HG03045 (cell line): ENCODE results near the gene MEA1.

Experiments
- ATAC-seq: cut with Tn5 transposase; IDR thresholded peaks from one replicate; pipeline ENCODE4 v1.9.1; 2021; ENCODE audit warnings: mild to moderate bottlenecking, moderate library complexity; ENCODE audit not compliant: unreplicated experiment

Gene MEA1

DNA sequence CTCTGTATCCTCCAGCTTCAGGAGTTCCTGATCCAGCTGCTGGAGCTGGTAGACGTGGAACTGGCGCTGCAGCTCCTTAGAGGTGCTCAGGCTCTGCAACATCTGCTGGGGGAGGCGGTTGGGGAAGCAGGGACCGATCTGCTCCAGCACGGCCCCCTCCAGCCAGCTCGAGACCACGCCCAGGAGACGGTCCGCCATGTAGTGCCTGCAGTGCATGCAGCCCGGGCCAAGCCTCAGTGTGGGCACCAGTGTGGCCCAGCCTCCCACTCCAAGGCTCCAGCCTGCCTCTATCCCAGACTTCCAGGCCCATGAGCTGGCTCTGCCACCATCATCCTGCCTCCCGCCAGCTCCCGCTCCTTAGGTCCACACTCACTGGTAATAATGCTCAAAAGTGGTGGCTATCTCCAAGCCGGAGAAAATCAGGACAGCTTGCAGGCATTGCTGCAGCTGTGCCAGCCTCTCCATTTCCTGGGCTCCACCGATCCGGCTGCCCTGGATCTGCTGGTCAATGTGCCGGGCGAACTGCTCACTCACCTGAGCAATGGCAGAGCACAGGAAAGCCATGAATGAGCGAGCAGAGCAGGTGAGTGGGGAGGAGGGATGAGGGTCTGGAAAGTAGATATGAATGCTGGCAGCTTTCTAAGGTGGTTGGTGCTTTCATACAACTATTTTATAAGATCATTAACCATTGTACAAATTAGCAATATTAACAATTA is 27.0 kb upstream of the MEA1 start:
- no peak for ATAC-seq

DNA sequence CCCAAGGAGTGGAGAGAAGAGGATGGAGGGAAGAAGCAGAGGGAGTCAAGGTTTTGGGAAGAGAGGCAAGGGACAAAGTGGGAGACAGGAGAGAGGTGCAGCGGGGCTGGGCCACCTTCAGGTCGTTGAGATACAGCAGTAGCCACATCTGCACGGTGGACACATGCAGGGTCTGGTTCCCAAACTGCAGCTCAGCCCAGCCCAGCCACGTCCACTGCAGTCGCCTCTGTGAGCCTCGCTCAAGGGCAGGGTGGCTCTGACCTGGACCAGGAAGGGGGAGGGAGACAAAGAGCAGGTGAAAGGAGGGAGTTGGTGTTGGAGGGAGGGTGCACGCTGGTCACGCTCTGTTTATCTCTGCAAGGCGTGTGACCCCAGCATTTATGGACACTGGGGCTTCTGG is 25.0 kb upstream of the MEA1 start:
- no peak for ATAC-seq

DNA sequence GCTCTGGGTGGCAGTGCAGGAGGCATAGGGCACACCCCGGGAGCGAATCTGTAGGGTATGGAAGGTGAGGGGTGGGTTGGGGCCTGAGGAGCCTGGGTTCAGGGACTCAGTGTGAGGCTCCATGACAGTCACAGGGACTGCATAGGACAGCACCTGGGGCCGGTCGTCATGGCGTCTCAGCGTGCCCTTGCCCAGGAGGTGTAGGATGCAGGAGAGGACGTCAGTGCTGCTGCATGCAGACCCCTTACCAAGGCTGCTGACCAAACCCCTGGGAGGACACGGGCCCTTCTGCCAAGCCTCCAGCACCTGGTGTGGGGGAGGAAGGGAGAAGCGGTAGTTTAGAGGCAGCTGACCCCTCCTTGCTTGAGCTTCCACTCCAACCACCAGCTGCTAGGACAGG is 24.0 kb upstream of the MEA1 start:
- ATAC-seq, result no peak

DNA sequence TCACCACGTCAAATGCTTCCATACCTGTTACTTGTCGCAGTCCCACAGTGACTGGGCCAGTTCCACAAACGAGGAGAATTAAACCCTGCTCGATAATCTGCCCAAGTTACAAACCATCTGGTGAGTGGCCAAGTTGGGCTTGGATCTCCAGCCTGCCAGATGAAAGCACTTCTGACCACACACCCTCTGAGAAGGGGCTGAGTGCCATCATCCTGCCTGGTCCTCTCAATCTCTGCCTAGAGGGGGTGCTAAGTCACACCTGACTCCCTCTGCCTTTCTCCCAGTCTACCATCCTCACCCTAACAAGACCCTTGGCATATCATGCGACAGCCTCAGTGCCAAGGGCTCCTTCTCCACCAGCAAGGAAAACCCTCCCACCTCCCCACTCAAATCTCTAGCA is 23.5 kb upstream of the MEA1 start:
- ATAC-seq, result no peak

DNA sequence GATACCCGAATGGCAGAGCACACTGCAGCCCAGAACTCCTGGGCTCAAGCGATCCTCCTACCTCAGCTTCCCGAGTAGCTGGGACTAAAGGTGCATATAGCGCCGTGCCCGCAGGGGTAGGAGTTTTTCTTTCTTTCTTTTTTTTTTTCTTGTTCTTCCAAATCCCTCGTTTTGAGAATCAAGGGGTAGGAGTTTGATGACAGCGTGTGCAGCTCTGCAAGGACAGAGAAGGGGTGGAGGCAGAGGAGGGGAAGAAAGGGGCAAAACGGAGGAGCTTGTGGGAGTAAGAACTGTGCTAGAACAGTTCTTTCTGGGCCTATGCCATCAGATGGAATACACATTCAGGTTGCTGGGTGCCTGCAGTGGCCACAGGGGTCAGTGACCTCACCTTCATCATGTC is 23.0 kb upstream of the MEA1 start:
- no peak for ATAC-seq

DNA sequence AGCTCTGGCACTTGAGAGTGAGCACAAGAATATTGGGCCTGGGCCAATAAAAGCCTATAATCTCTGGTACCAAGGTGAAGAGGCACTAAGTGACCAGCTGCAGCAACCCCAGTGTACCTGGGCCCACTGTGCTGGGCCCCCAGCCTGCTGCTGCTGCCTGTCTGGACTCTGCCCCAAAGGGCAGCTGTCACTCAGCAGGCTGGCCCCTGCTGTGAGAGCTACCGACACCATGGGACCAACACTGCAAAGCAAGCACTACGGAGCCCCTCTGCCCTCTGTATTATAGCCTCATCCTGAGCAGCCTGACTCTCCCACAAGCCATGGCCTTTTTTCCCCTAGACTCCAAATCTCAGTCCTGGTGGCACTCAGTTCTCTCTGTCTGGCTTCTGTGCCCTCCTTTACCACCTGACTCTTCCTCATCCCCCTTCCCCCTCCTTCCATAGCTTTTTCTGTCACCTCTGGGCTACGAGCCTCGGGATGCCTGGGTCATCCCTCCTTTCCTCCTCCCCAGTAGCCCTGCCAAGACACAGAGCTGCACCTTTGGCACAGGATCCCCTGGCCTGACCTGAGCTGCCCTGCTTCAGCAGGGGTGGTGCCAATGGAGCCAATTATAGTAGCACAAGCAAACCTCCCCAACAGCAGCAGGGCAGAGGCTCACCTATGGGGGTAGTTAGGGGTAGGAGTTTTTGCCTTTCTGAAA is 21.9 kb upstream of the MEA1 start:
- no peak for ATAC-seq

DNA sequence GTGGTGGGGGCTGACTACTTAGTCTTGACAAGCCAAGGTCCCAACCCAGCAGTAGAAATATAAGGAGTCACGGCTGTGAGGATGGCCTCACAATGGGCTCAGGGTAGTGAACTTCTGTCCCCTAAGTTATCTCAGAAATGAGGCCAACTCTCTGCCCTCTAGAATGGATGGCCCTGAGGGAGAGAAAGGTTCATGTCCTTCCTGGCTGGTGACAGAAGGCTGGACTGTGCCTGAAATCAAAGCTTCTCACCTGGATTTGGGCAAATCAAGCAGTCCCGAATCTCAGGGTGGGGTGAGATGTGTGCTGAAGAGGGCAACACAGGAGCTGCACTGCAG is 20.4 kb upstream of the MEA1 start:
- ATAC-seq, result no peak

DNA sequence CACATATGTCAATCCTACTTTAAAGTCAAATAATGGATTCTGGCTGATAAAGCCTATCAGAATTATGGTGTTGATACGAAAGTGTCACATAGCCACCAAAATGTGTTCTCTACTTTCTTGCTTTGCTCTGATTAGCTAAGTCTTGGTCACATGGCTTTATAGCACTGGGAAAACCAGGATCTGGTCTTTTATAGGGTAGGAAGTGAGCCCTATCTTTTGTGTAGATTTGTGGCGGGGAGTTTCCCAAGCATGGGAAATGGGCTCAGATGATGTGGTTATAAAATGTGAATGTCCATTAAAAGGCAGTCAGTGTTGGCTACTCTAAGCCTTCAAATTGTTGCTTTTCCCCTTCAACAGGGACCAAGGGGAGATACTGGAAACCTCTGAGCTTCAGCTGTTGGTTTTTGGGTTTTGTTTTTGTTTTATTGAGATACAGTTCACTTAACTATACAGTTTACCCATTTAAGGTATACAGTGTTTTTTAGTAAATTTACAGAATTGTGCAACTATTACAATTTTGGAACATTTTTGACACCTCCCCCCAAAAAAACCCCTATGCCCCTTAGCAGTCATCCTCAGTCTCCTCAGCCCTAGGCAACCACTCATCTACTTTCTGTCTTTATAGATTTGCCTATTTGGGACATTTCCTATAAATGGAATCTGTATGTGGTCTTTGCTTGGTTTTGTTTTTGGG is 19.9 kb upstream of the MEA1 start:
- ATAC-seq, result no peak

DNA sequence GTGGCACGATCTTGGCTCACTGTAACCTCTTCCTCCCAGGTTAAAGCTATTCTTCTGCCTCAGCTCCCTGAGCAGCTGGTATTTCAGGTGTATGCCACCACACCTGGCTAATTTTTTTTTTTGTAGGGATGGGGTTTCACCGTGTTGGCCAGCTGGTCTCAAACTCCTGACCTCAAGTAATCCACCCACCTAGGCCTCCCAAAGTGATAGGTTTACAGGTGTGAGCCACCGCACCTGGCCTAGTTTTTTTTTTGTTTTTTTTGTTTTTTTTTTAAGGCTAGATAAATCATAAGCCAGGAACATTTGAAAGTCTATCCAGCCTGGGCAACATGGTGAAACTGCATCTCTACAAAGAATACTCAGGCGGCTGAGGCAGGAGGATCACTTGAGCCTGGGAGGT is 18.6 kb upstream of the MEA1 start:
- ATAC-seq, result no peak

DNA sequence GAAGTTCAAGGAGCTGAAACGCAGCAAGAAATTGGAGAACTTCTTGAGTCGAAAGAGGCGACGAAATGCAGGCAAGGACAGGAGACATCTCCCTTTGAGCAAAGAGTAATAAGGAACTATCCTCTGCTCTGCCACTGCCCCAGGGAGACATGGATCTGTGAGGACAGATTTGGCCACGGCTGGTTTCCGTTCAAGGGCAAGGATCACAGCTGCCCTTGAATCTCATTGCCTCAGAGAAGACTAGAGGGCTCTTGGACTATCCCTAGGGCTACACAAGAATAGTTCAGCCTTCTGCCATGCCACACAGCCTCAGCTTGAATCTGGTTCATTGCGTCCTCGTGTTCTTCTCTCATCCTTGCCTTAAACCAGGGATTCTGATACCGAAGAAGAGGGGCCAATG is 15.4 kb upstream of the MEA1 start:
- ATAC-seq, result no peak

DNA sequence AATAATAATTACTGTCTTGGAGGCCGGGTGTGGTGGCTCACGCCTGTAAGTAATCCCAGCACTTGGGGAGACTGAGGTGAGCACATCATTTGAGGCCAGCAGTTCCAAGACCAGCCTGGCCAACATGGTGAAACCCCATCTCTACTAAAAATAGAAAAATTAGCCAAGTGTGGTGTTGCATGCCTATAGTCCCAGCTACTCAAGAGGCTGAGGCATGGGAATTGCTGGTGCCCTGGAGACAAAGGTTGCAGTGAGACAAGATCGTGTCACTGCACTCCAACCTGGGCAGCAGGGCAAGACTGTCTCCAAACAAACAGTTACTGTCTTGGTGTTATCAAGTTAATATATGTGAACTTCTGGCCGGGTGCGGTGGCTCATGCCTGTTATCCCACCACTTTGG is 12.6 kb upstream of the MEA1 start:
- ATAC-seq, result no peak

DNA sequence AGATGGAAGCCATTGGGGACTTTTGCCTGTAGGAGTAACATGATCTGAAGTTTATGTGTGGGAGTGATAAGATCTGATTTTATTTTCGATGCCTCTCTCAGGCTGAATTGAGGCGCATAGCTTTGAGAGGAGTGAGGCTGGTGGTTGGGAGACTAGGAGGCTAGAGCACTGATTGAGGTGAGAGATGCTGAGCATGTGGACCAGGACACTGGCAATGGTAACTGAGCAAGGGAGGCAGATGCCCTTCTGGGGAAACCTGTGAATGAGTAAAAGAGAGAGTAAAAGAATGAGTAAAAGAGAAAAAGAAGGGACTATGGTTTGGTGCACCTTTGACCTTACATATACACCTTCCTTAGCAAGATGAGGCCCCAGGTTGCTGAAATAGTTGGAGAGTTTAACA is 10.7 kb upstream of the MEA1 start:
- ATAC-seq, result no peak

DNA sequence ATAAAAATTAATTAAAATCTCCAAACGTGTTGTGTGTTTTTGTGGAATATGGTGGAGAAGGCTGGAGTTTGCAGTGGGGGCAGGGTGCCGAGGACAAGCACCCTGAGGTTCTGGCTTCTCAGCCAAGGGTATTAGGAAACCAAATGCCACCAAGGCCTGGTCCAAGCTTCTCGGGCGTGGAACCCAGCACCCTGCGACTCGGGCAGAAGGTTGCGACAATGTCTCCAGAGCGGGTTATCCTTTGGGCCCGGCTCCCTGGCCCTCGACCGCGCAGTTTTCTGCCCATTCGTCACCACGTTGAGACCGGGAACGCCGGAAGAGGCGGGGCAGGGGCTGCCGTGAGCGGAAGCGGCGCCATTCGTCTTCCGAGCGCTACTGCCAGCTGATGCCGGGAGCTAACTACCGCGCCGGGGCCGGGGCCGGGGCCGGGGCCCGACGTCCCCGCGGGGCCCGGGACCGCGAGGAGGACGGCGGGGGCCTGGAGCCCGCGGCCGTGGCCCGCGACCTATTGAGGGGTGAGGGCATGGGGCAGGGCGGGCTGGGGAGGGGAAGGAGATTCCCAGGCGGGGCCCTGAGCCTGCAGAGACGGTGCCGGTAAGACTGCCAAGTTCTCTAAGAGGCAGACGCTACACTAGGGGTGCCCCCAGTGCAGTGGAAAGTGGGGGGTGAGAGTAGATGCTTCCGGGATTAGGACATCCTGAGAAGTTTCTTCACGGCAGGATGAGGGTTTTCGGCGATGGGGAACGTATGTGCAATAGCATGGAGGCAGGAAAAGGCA is 7.7 kb upstream of the MEA1 start, which contains the start of gene RRP36:
TSS of gene RRP36 (plus strand) at position 354 of the 778 bp plus-strand sequence. CDS start at position 386, 32 bp downstream.
- ATAC-seq, result peak; percentile 84

DNA sequence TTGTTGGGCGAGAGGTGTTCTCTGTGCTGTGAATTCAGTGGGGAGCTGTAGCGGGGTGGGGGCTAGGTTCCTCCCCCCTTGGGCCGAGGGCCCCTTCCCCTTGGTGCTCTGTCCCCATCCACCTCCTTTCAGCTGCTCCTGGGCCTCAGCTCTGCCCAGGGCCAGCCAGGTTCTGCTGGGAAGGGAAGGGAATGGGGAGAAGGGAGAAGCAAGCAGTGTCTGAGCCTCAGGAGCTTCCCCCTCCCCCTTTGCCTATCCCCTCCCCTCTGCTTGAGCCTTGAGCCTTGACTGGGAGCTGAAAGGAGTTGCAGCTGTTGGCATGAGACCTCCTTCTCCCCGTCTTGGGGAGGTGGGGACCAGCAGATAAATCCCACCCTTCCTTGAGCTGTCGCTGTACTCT is 7.1 kb upstream of the MEA1 start:
- no peak for ATAC-seq

DNA sequence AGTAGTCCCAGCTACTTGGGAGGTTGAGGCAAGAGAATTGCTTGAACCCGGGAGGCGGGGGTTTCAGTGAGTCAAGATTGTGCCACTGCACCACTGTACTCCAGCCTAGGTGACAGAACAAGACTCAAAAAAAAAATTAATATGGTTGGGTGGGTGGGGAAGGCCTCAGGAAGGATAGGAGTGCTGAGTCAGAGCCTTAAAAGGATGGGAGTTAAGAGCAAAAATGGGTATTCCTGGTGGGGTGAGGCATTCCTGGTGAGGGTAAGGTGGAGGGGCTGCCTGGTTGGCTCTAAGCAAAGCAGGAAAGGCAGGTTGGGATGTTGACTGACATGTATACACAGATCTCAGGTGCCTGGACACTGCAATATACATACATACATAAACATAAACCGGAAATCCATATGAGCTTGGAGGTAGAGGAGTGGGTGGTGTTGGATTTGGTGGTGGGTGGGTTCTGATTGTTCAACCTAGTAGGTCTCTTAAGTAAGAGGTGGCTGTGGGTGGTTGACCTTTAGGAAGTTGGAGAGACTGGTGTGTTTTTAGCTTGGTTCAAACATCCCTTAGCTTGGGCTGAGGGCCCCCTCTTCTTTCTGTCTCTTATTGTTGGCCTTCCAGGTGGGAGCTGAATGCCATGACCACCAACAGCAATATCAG is 6.4 kb upstream of the MEA1 start:
- no peak for ATAC-seq

DNA sequence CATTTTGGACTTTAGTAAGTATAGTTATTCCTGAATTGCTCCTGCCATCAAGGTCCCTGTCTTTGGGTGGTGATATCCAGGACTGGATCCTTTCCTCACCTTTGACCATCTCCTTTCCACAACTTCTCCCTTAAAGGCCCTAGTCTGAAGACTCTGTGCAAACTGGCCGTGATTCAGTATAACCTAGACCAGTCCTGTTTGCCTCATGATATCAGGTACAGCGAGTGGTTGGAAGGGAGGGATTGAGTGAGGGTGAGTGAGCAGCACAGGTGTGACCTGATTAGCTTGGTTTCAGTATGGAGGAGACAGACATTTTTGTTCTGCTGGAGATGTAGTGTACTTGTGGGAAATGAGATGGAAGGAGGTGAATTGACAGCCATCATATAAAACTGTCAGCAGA is 5.4 kb upstream of the MEA1 start:
- no peak for ATAC-seq

DNA sequence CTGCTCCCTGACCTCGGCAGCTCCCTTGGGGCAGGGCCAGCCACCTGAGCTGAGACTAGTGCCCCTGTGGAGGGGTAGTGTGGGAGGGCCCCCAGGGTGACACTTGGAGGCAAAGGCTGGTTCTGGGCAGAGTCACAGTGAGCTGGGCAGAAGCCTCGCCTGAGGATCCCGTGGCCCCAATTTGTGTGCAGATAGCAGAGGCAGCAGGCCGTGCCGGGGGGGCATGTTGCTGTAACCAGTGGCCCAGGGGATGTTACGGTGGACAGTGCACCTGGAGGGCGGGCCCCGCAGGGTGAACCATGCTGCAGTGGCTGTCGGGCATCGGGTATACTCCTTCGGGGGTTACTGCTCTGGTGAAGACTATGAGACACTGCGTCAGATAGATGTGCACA is 3.2 kb upstream of the MEA1 start:
- ATAC-seq, result no peak

DNA sequence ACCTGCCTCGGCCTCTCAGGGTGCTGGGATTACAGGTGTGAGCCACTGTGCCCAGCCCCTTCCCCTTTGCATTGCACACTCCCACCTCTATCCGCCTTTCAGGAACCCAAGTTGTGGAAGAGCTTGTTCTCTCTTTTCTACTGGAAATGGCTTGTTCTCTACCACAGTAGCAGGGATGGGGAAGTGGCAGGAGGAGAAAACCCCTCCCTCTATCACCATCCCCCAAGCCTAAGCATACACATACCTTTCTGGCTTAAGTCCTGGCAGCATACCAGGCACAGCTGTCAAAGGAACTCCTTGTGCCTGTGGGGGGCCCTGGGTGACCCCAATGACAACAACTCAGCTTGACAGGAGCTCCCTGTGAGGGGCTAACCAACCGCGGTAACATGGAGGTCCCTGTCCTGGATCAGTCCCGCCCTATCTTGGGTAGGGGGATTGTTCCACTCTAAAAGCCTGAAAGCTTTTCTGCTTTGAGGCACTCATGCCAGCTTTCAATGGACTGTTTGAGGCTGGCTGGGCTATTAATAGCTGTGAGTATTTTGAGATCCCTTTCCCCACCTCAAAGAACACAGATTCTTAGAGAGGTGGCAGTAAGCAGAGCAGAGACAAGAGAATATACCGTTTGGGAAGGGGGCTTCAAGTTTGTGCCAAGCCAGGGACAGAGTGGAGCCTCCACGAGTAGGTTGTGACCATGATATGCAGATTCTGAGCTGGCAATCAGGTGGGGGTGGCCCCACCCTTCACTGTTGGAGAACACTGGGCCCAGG is 2.6 kb upstream of the MEA1 start:
- ATAC-seq, result no peak

DNA sequence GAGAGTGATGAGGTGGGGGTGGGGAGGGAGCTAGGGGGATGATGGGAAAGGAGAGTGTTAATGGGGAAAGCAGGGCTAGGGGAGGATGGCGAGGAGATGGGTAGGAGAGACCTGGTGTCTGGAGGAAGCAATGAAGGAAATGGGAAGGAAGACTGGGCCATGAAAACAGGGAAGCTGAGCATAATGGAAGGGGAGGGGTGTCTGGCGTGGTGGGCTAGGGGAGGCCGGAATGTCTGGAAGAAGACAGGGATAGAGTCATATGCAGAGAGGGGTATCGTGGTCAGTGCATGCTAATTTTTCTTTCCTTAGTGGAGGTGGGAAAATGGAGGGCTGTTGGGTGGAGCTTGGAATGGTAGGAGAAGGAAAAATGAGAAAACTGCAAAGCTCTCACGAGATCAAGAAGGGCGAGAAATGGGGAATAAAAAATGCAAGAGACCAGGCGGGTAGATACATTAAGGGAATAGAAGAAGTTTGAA is 726 bp upstream of the MEA1 start:
- ATAC-seq, result no peak
